ENCODE measurements around the gene CSAD. TPM values are rescaled to one million over a fixed set of nuclear protein-coding genes. Genes with fewer than 3 reads are reported as not detected.

The CSAD gene
- total RNA-seq, 1 experiment from 2014 or later, result 11.5 TPM

- H3K9me3 Mint-ChIP-seq, result no peaks in the 10 kb centered on the region
- ATAC-seq, result no peak
- H3K36me3 Mint-ChIP-seq, result peaks cover 25% of the 10 kb centered on the region
- H3K4me3 Mint-ChIP-seq, result peak overlapping the region; percentile 90
- no peak for DNase-seq (ENCODE audit: low spot score)
- CTCF ChIA-PET, result interaction anchor here (1.4 to 12.2 kb wide), 14 partner anchors 9 to 206 kb away, joined by 3 to 333 read pairs (median 54); partner anchors contain the start of genes AAAS, ESPL1, MYG1 and PFDN5
- POLR2A ChIA-PET, result interaction anchor here (0.6 to 1.4 kb wide), 5 partner anchors 19 to 162 kb away, joined by 3 to 4 read pairs (median 3); partner anchors contain the start of gene ESPL1
- peaks cover 7% of the 10 kb centered on the region; the same call in 1 of the 2 replicates for H3K27me3 Mint-ChIP-seq (ENCODE audit: low read depth)
- H3K27ac Mint-ChIP-seq, result peak overlapping the region; percentile 95
- no peak for TF ChIP-seq ESRRA (CRISPR knock-in tag; IDR thresholded peaks at IDR 0.05; ENCODE audit: borderline replicate concordance)
- no peak for TF ChIP-seq ATF1 (CRISPR knock-in tag; IDR thresholded peaks at IDR 0.05)
- no peak for TF ChIP-seq NFE2L1 (CRISPR knock-in tag; IDR thresholded peaks at IDR 0.05)
- TF ChIP-seq MYBL2 (CRISPR knock-in tag; IDR thresholded peaks at IDR 0.05), result no peak
- no peak for TF ChIP-seq AFF4 (CRISPR knock-in tag; IDR thresholded peaks at IDR 0.05; ENCODE audit: borderline replicate concordance)
- TF ChIP-seq E2F5 (CRISPR knock-in tag; IDR thresholded peaks at IDR 0.05), result no peak
- no peak for TF ChIP-seq ERG (CRISPR knock-in tag; IDR thresholded peaks at IDR 0.05)
- no peak for TF ChIP-seq MXD4 (CRISPR knock-in tag; IDR thresholded peaks at IDR 0.05; ENCODE audit: borderline replicate concordance)
- TF ChIP-seq SMAD4 (CRISPR knock-in tag; IDR thresholded peaks at IDR 0.05), result no peak
- TF ChIP-seq AR (CRISPR knock-in tag; IDR thresholded peaks at IDR 0.05), result no peak
- peaks cover 65% of the 10 kb centered on the region for H3K4me1 Mint-ChIP-seq
These were observed 34.8 kb upstream of the CSAD start for GRCh38 chr12:53215497-53215896.

GRCh38 chr12:53214687-53215455 lies 34.1 kb upstream of the CSAD start:
- H3K4me1 Mint-ChIP-seq, result peaks cover 65% of the 10 kb centered on the region
- H3K9me3 Mint-ChIP-seq, result no peaks in the 10 kb centered on the region
- peak overlapping the region; percentile 95 for H3K27ac Mint-ChIP-seq
- peak overlapping the region; percentile 33 for H3K4me3 Mint-ChIP-seq
- H3K27me3 Mint-ChIP-seq (ENCODE audit: low read depth), result peaks cover 7% of the 10 kb centered on the region; the same call in 1 of the 2 replicates
- DNase-seq (ENCODE audit: low spot score), result no peak
- ChIA-PET POLR2A (interaction anchor here (0.5 to 1.9 kb wide), 7 partner anchors 17 to 462 kb away, joined by 3 to 13 read pairs (median 4); partner anchors contain the start of genes AMHR2 and ESPL1), CTCF (interaction anchor here (0.9 to 12.2 kb wide), 18 partner anchors 10 to 267 kb away, joined by 3 to 333 read pairs (median 28); partner anchors contain the start of genes AAAS, CSAD, ESPL1 and MYG1)
- H3K36me3 Mint-ChIP-seq, result peaks cover 28% of the 10 kb centered on the region
- peak; percentile 4 for ATAC-seq
- TF ChIP-seq ZBTB43 (CRISPR knock-in tag; IDR thresholded peaks at IDR 0.05) (no peak), ZNF281 (CRISPR knock-in tag; IDR thresholded peaks at IDR 0.05) (peak; percentile 60; the same call in 1 of the 2 replicates), ARID4B (CRISPR knock-in tag; IDR thresholded peaks at IDR 0.05; ENCODE audit: borderline replicate concordance) (no peak), ETV6 (CRISPR knock-in tag; IDR thresholded peaks at IDR 0.05) (peak; percentile 71; the same call in 1 of the 2 replicates), MYBL2 (CRISPR knock-in tag; IDR thresholded peaks at IDR 0.05) (no peak)

Data from WTC11 (cell line).